Pancreas (tissue), 10 donors: ENCODE measurements around the gene UTS2. TPM values are rescaled to one million over a fixed set of nuclear protein-coding genes. Genes with fewer than 3 reads are reported as not detected.

Experiments used
- ATAC-seq, 4 donors: fragments of 200-7000 bp; cut with Tn5 transposase; one replicate each; pipeline versions ENCODE4 v1.8.0 to v1.9.1; 2020; ENCODE audit warnings: mild to moderate bottlenecking in 4 of 4, moderate library complexity in 4 of 4
- DNase-seq, 6 donors: peaks; one replicate each; pipeline ENCODE4 v3.0.0-alpha.2; 2020
- FAIRE-seq: peaks from 2 replicates; lab custom pipeline; 2012; peaks lifted over from hg19 to GRCh38; lab: Jason Lieb, UNC
- H3K27ac ChIP-seq, 4 donors: fragments of 200-600 bp; sonication (generic); 1 replicate in 3 of 4; 2 replicates in 1 of 4; pipeline versions ENCODE4 v1.5.0 to v1.8.0; 2020
- H3K27me3 ChIP-seq, 4 donors: fragments of 200-600 bp; one replicate each; pipeline ENCODE4 v1.8.0; 2021
- H3K36me3 ChIP-seq, 3 donors: fragments of 200-600 bp; sonication (generic) in 1 of 3; one replicate each; pipeline versions ENCODE4 v1.5.0 to v1.8.0; 2020 to 2021
- H3K4me1 ChIP-seq, 3 donors: fragments of 200-600 bp; one replicate each; pipeline ENCODE4 v1.8.0; 2021
- H3K4me3 ChIP-seq, 4 donors: fragments of 200-600 bp; sonication (generic) in 2 of 4; one replicate each; pipeline versions ENCODE4 v1.5.0 to v1.8.0; 2020 to 2021
- H3K9me3 ChIP-seq, 4 donors: fragments of 200-600 bp; one replicate each; pipeline ENCODE4 v1.8.0; 2021
- WGBS, 2 donors: extraction: QIAGEN DNeasy Blood & Tissue Kit; methylation state at CpG; one replicate each; pipeline ENCODE4 v1.1.7; 2013; 5-methylcytosine and 5-hydroxymethylcytosine counted together
- intact Hi-C, 3 donors: fragments of 100-400 bp; cut with DNase I; formaldehyde crosslinking; loops; one replicate each; pipeline versions ENCODE4 v1.11.1 to v1.14.2; 2022
- polyA plus RNA-seq, 2 donors: library from polyadenylated mRNA; stranded (reverse); fragments of 200-250 nt; gene quantifications; one replicate each; pipeline ENCODE4 v1.2.3, GENCODE V29; 2013
- total RNA-seq, 6 donors: library from RNA; stranded (reverse); fragmentation: NEBNext Ultra II Directional in 4 of 6; extraction: Animal tissue kit (Norgen Biotek cat#: 25700) in 4 of 6; gene quantifications; one replicate each; pipeline versions ENCODE4 v1.2.1 to v1.2.4, GENCODE V29; 2021 to 2023
- TF ChIP-seq, protein P1 (sequence below), 4 donors: fragments of 200-600 bp; sonication (generic) in 3 of 4; IDR thresholded peaks; one replicate each; pipeline versions ENCODE4 v1.5.0 to v1.8.0; 2021; ENCODE audit warnings: antibody characterized with exemption in 4 of 4
- donor health status: healthy with polysubstance abuse.
- donor health status: DM: no; HTN: no; CAD: no; lungs with moderate emphysema.
- donor health status: DM: no; HTN: no; CAD: no.
- donor health status: control.
- donor health status: control.
- donor health status: Bipolar disorder and iron deficiency.
- donor health status: DM: yes; HTN: yes; CAD: no.
- donor health status: DM: no; HTN: no; CAD: no.
- donor health status: DM: no; HTN: no; CAD: no.
- donor health status: DM: yes; HTN: yes; CAD: no.

UTS2 gene
- total and polyA plus RNA-seq, 8 donors, result 0.09 TPM; not detected in 7

DNA sequence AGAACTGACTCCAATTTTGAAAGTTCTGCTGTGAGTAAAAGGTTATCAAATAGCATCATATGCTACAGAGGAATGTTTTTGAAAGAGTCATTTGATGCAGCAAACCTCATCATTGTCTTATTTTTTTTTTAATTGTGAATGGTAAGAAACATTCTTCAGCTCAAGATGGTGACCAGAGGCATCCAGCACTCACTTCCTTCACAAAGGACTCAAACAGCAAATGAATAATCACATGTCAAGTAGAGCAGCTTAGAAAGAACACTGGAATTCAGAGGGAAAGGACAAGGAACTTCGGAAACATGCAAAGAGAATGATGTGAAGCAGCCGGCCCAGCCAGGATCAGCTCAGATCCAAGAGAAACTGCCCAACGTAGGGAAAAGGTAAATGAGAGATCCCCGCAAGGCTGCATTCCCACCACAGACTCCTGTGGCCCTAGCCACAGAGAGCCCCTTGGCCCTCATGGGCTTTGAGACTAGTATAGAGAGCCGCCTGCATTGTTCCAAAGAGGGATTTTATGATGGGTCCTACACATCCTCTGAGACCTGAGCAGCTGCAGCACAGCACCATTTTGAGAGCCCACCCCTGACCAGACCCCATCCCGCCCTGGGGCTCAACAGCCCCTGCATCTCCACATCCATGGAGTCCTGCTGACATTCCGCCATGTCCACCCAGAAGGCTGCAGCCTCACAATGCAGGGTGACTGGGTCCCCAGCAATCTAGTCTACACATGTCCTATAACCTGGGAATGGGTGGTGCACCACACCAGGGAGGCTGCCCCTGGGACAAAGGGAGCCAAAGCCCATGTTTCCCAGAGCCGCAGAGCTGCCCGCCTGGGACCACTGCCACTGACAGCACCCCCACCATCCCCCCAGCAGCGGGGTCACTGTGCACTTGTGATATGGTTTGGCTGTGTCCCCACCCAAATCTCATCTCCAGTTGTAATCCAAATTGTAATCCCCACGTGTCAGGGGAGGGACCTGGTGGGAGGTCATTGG lies 21.2 kb upstream of the UTS2 start:
- Histone ChIP-seq H3K36me3 (no peaks in the 10 kb centered on the region), H3K9me3 (no peaks in the 10 kb centered on the region), H3K27ac (no peak overlapping the region), H3K4me3 (no peak overlapping the region), H3K27me3 (no peaks in the 10 kb centered on the region), H3K4me1 (no peaks in the 10 kb centered on the region)
- TF ChIP-seq, protein P1, sequence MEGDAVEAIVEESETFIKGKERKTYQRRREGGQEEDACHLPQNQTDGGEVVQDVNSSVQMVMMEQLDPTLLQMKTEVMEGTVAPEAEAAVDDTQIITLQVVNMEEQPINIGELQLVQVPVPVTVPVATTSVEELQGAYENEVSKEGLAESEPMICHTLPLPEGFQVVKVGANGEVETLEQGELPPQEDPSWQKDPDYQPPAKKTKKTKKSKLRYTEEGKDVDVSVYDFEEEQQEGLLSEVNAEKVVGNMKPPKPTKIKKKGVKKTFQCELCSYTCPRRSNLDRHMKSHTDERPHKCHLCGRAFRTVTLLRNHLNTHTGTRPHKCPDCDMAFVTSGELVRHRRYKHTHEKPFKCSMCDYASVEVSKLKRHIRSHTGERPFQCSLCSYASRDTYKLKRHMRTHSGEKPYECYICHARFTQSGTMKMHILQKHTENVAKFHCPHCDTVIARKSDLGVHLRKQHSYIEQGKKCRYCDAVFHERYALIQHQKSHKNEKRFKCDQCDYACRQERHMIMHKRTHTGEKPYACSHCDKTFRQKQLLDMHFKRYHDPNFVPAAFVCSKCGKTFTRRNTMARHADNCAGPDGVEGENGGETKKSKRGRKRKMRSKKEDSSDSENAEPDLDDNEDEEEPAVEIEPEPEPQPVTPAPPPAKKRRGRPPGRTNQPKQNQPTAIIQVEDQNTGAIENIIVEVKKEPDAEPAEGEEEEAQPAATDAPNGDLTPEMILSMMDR (IDR thresholded peaks at IDR 0.05), result no peak
- intact Hi-C loops, result no loop called here
- no peak for ATAC-seq
- FAIRE-seq, result no peak
- WGBS, 2 donors, result 72 to 76% methylated on average over 11 of the region's 11 CpGs
- DNase-seq, result no peak

DNA sequence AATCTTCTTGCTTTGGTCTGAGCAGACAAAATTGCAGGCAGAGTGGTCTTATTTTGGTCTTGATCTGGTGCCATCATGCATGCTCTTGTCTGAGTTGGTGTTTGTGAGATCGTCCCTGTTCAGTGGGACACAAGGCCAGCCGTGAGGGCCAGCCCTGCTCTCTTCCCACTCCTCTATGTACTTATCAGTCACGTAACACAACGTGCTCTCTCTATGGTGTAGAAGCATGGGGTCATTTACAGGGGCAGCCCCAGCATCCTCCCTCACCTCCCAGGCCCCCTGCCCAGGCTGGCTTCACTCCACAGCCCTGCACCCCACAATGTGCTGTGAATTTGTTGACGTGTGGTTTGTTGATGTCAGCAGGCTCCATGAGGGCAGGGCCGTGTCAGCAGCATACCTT lies 18.3 kb upstream of the UTS2 start:
- whole genome bisulfite sequencing, 2 donors, result 64 to 74% methylated on average over 6 of the region's 6 CpGs
- H3K4me1 ChIP-seq, result no peaks in the 10 kb centered on the region
- intact Hi-C loops, result no loop called here
- H3K9me3 ChIP-seq, result no peaks in the 10 kb centered on the region
- ATAC-seq, result no peak
- FAIRE-seq, result no peak
- no peak overlapping the region for H3K4me3 ChIP-seq
- H3K36me3 ChIP-seq, result no peaks in the 10 kb centered on the region
- TF ChIP-seq, protein P1 (IDR thresholded peaks at IDR 0.05), result no peak
- H3K27me3 ChIP-seq, result no peaks in the 10 kb centered on the region
- no peak for DNase-seq
- no peak overlapping the region for H3K27ac ChIP-seq

DNA sequence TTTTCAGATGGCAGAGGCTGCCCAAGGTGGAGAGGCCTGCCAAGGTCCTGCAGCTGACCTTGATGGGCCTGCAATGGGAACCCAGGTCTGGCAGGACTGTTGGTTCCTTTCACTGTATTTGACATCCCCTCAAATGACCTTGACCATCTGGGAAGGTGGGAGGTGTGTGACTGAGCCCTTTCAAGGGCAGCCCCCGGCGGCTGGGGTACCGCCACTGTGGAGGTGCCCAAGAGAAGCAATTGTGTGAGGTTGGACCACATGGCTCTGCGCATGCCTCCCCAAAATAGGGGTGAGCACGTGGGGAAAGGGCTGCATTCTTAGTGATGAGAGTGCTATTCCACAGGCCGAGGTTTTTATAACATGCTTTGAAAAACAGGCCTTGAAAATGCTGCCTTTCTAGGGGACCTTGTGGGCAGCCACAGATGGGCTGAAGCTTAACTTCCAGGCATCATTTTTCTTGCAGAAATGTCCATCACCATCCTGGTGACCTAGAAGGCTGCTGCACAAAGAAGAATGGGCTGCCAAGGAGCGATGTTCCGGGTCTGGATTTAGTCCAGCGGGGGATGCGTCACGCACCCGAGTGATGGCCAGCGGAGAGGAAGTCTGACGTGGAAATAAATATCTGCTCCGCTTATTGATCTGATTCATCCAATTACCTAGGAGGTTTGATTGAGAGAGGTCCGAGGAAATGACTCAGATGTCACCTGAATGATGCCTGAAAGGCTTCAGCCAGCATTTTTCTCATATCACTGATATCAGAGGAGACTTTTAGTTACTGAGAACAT lies 16.5 kb upstream of the UTS2 start:
- TF ChIP-seq, protein P1 (IDR thresholded peaks at IDR 0.05), result no peak
- WGBS, 2 donors, result 74 to 75% methylated on average over 16 of the region's 16 CpGs
- no peaks in the 10 kb centered on the region for H3K9me3 ChIP-seq
- H3K27me3 ChIP-seq, result no peaks in the 10 kb centered on the region
- intact Hi-C loops, result no loop called here
- ATAC-seq (no peak), DNase-seq (no peak), FAIRE-seq (no peak)
- no peaks in the 10 kb centered on the region for H3K36me3 ChIP-seq
- H3K4me1 ChIP-seq, result no peaks in the 10 kb centered on the region
- H3K4me3 ChIP-seq, result no peak overlapping the region
- H3K27ac ChIP-seq, result no peak overlapping the region

DNA sequence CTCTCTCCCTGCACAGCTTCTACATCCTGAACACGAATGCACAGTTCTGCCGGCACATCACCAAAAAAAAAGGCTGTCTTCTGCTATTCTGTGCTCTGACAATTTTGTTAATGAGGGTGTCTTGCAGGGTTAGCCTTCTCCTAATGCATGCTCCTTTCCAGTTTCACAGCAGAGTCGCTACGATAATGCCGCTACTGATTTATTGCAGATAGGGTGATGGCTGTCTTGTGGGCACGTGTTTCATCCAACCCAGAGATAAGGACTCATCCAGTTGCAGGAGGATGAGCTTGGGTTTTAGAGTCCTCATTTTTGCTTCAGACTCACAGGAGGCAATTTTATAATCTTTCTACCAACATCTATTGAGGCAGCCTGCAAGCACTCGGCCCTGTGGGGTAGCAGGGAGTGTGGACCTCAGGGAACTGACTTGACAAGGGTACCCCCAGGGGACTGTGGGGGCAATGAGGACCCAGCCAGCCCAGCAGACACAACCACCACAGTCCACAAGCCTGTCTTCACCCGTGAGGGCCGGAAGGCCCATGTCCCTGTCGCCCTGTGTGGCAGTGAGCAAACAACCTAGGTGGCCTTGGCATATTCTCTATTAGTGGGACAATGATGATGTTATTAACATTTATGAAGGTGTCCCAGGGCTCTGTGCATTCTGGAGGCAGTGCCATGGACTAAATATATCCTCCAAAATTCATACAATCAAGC lies 15.4 kb upstream of the UTS2 start:
- WGBS, 2 donors, result 75 to 85% methylated on average over 10 of the region's 10 CpGs

More for the DNA sequence above, 15.4 kb upstream of the UTS2 start:
- Histone ChIP-seq H3K4me1 (no peaks in the 10 kb centered on the region), H3K27ac (no peak overlapping the region), H3K9me3 (no peaks in the 10 kb centered on the region), H3K4me3 (no peak overlapping the region), H3K36me3 (no peaks in the 10 kb centered on the region), H3K27me3 (no peaks in the 10 kb centered on the region)
- FAIRE-seq (no peak), DNase-seq (no peak), ATAC-seq (no peak)
- intact Hi-C loops, result no loop called here
- TF ChIP-seq, protein P1 (IDR thresholded peaks at IDR 0.05), result no peak
